ENCODE measurements around the gene WWOX.

The WWOX gene

DNA sequence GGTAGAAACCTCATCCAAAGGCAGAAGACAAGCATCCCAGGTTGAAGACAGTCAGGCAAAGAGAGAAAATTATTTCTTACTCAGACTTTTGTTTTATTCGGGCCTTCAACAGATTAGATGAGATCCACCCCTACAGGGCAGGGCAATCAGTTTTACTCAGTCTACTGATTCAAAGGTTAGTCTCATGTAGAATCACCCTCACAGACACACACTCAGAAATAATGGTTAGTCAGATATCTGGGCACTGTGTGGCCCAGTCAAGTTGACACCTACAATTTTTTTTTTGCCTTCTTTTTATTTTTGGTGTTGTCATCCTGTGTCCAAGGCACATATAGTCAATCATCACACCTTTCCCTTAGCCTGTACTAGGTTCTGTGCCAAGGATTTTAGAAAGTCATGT is 729.8 kb downstream of the WWOX start:
- H3K4me1 ChIP-seq (ENCODE audit: insufficient read depth, low read length): no peaks in the 10 kb centered on the region

DNA sequence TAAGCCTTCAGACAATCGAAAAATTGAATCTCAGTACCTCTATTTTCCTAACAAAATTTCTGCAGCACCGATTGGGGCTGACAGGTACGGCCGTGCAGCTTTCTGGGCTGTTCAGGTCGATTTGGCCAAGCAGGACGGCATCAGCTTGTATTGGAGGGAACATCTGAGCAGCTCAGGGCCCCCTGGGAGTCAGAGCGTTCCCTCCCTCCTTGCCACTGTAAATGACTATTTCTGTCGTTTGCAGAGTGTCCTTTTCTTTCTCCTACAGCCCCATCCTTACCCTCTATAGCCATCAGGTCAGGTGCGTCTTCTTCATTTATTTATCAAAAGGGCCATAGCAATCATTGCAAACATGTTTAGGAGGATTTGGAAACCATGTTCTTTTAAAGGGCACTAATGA is 731.1 kb downstream of the WWOX start:
- DNase-seq: no peak
- no peak overlapping the region for H3K4me2 ChIP-seq (ENCODE audit: insufficient read depth, low read length)
- no peaks in the 10 kb centered on the region for H4K20me1 ChIP-seq (ENCODE audit: insufficient read depth, low read length)
- no peaks in the 10 kb centered on the region for H3K9me3 ChIP-seq (ENCODE audit: insufficient read depth, low read length, severe bottlenecking)
- no peak overlapping the region for H3K4me3 ChIP-seq (ENCODE audit: low read depth in 1 of 2, low read length in 2 of 2)
- no peak overlapping the region for H2AFZ ChIP-seq (ENCODE audit: low read depth, low read length)
- no peaks in the 10 kb centered on the region for H3K36me3 ChIP-seq (ENCODE audit: insufficient read depth, low read length)
- no peak overlapping the region for H3K27ac ChIP-seq (ENCODE audit: low read length)
- H3K79me2 ChIP-seq (ENCODE audit: insufficient read depth, low read length): no peaks in the 10 kb centered on the region
- no peak for ATAC-seq (ENCODE audit: insufficient read depth, low read depth)
- no peak for TF ChIP-seq EZH2 (IDR thresholded peaks at IDR 0.05; ENCODE audit: borderline replicate concordance, low read depth, low read length, severe bottlenecking)
- TF ChIP-seq, protein P1, sequence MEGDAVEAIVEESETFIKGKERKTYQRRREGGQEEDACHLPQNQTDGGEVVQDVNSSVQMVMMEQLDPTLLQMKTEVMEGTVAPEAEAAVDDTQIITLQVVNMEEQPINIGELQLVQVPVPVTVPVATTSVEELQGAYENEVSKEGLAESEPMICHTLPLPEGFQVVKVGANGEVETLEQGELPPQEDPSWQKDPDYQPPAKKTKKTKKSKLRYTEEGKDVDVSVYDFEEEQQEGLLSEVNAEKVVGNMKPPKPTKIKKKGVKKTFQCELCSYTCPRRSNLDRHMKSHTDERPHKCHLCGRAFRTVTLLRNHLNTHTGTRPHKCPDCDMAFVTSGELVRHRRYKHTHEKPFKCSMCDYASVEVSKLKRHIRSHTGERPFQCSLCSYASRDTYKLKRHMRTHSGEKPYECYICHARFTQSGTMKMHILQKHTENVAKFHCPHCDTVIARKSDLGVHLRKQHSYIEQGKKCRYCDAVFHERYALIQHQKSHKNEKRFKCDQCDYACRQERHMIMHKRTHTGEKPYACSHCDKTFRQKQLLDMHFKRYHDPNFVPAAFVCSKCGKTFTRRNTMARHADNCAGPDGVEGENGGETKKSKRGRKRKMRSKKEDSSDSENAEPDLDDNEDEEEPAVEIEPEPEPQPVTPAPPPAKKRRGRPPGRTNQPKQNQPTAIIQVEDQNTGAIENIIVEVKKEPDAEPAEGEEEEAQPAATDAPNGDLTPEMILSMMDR (IDR thresholded peaks at IDR 0.05; ENCODE audit: borderline replicate concordance, extremely low read depth, low read length, poor library complexity, severe bottlenecking): no peak
- no peaks in the 10 kb centered on the region for H3K27me3 ChIP-seq (ENCODE audit: insufficient read depth, low read length, poor library complexity)
- no peak overlapping the region for H3K9ac ChIP-seq (ENCODE audit: low read depth, low read length)
- H3K4me1 ChIP-seq (ENCODE audit: insufficient read depth, low read length): no peaks in the 10 kb centered on the region

More for the DNA sequence above, 729.8 kb downstream of the WWOX start:
- Histone ChIP-seq H3K4me3 (ENCODE audit: low read depth in 1 of 2, low read length in 2 of 2) (no peak overlapping the region), H3K27ac (ENCODE audit: low read length) (no peak overlapping the region), H4K20me1 (ENCODE audit: insufficient read depth, low read length) (no peaks in the 10 kb centered on the region), H3K27me3 (ENCODE audit: insufficient read depth, low read length, poor library complexity) (no peaks in the 10 kb centered on the region), H3K4me2 (ENCODE audit: insufficient read depth, low read length) (no peak overlapping the region), H3K9ac (ENCODE audit: low read depth, low read length) (no peak overlapping the region), H3K9me3 (ENCODE audit: insufficient read depth, low read length, severe bottlenecking) (no peaks in the 10 kb centered on the region), H2AFZ (ENCODE audit: low read depth, low read length) (no peak overlapping the region), H3K79me2 (ENCODE audit: insufficient read depth, low read length) (no peaks in the 10 kb centered on the region), H3K36me3 (ENCODE audit: insufficient read depth, low read length) (no peaks in the 10 kb centered on the region)
- ATAC-seq (ENCODE audit: insufficient read depth, low read depth): no peak
- DNase-seq: no peak
- TF ChIP-seq, protein P1 (IDR thresholded peaks at IDR 0.05; ENCODE audit: borderline replicate concordance, extremely low read depth, low read length, poor library complexity, severe bottlenecking): no peak
- TF ChIP-seq EZH2 (IDR thresholded peaks at IDR 0.05; ENCODE audit: borderline replicate concordance, low read depth, low read length, severe bottlenecking): no peak

DNA sequence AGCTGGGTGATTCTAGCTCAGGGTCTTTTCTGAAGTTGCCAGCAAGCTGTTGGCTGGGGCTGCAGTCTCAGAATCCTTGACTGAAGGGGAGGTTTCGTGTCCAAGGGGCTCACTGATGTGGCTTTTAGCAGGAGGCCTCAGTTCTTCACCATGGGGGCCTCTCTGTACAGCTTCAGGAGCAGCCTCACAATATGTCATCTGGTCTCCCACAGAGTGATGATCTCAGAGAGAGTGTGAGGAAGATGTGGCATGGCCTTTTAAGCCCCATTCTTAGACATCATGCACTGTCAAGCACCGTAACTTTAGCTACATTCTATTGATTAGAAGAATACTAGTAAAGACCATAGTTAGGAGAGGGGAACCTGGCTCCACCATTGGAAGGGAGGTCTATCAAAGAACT is 732.6 kb downstream of the WWOX start:
- no peak overlapping the region for H2AFZ ChIP-seq (ENCODE audit: low read depth, low read length)
- no peak overlapping the region for H3K4me2 ChIP-seq (ENCODE audit: insufficient read depth, low read length)
- no peak overlapping the region for H3K27ac ChIP-seq (ENCODE audit: low read length)
- H3K79me2 ChIP-seq (ENCODE audit: insufficient read depth, low read length): no peaks in the 10 kb centered on the region
- no peaks in the 10 kb centered on the region for H4K20me1 ChIP-seq (ENCODE audit: insufficient read depth, low read length)
- no peak for DNase-seq
- no peaks in the 10 kb centered on the region for H3K36me3 ChIP-seq (ENCODE audit: insufficient read depth, low read length)
- H3K27me3 ChIP-seq (ENCODE audit: insufficient read depth, low read length, poor library complexity): no peaks in the 10 kb centered on the region
- H3K9me3 ChIP-seq (ENCODE audit: insufficient read depth, low read length, severe bottlenecking): no peaks in the 10 kb centered on the region
- no peak overlapping the region for H3K4me3 ChIP-seq (ENCODE audit: low read depth in 1 of 2, low read length in 2 of 2)
- peak; percentile 47; the same call in 2 of the 3 replicates for ATAC-seq (ENCODE audit: insufficient read depth, low read depth)
- no peak overlapping the region for H3K9ac ChIP-seq (ENCODE audit: low read depth, low read length)
- TF ChIP-seq, protein P1 (IDR thresholded peaks at IDR 0.05; ENCODE audit: borderline replicate concordance, extremely low read depth, low read length, poor library complexity, severe bottlenecking): no peak
- no peak for TF ChIP-seq EZH2 (IDR thresholded peaks at IDR 0.05; ENCODE audit: borderline replicate concordance, low read depth, low read length, severe bottlenecking)
- H3K4me1 ChIP-seq (ENCODE audit: insufficient read depth, low read length): no peaks in the 10 kb centered on the region
